Neutrophil (primary cell): ENCODE data around the gene ISM1.

Source experiments
- H3K27ac ChIP-seq: fragments of 200-600 bp; sonication (generic); 2 replicates; pipeline ENCODE4 v1.5.1; 2016; ENCODE audit warnings: mild to moderate bottlenecking, moderate library complexity
- H3K27me3 ChIP-seq: fragments of 200-600 bp; sonication (generic); 2 replicates; pipeline ENCODE4 v1.6.0; 2016; ENCODE audit warnings: mild to moderate bottlenecking
- H3K36me3 ChIP-seq: fragments of 200-600 bp; sonication (generic); 2 replicates; pipeline ENCODE4 v1.5.1; 2017
- H3K4me1 ChIP-seq, 2 experiments: fragments of 200-600 bp in 1 of 2; sonication (generic) in 1 of 2; 1 replicate in 1 of 2; 2 replicates in 1 of 2; pipeline versions ENCODE4 v1.5.1 to v1.6.1; 2013 to 2016; ENCODE audit warnings: low read depth in 1 of 2, low read length in 1 of 2, mild to moderate bottlenecking in 1 of 2, moderate library complexity in 1 of 2; ENCODE audit not compliant: control insufficient read depth in 1 of 2, insufficient read depth in 1 of 2
- H3K4me3 ChIP-seq, 2 experiments: fragments of 200-600 bp in 1 of 2; sonication (generic) in 1 of 2; 1 replicate in 1 of 2; 2 replicates in 1 of 2; pipeline ENCODE4 v1.5.1; 2013 to 2016; ENCODE audit warnings: low read depth in 1 of 2, low read length in 1 of 2, mild to moderate bottlenecking in 1 of 2, moderate library complexity in 1 of 2
- H3K9me3 ChIP-seq: fragments of 200-600 bp; sonication (generic); 2 replicates; pipeline ENCODE4 v1.5.1; 2016
- TF ChIP-seq, protein P1 (sequence below): fragments of 200-600 bp; sonication (generic); IDR thresholded peaks from 2 replicates; pipeline ENCODE4 v1.5.1; 2016; ENCODE audit warnings: antibody characterized with exemption

ISM1 gene

DNA sequence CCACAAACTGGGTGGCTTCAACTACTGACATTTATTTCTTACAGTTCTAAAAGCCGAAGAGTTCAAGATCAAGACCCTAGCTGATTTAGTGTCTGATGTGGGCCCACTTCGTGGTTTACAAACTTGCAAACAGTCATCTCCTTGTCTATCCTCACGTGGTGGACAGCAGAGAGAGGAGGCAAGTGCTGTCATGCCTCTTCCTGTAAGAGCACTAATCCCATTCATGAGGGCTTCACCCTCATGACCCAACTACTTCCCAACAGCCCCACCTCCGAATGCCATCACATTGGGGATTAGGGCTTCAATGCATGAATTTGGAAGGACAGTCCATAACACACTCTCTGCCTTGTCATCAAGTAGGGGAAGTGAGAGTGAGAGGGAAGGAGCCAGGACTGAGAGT, 15.6 kb upstream of the ISM1 start:
- Histone ChIP-seq H3K9me3 (no peaks in the 10 kb centered on the region), H3K4me1 (no peaks in the 10 kb centered on the region), H3K36me3 (no peaks in the 10 kb centered on the region), H3K27ac (no peak overlapping the region), H3K4me3 (no peak overlapping the region), H3K27me3 (no peaks in the 10 kb centered on the region)
- TF ChIP-seq, protein P1, sequence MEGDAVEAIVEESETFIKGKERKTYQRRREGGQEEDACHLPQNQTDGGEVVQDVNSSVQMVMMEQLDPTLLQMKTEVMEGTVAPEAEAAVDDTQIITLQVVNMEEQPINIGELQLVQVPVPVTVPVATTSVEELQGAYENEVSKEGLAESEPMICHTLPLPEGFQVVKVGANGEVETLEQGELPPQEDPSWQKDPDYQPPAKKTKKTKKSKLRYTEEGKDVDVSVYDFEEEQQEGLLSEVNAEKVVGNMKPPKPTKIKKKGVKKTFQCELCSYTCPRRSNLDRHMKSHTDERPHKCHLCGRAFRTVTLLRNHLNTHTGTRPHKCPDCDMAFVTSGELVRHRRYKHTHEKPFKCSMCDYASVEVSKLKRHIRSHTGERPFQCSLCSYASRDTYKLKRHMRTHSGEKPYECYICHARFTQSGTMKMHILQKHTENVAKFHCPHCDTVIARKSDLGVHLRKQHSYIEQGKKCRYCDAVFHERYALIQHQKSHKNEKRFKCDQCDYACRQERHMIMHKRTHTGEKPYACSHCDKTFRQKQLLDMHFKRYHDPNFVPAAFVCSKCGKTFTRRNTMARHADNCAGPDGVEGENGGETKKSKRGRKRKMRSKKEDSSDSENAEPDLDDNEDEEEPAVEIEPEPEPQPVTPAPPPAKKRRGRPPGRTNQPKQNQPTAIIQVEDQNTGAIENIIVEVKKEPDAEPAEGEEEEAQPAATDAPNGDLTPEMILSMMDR: no peak

DNA sequence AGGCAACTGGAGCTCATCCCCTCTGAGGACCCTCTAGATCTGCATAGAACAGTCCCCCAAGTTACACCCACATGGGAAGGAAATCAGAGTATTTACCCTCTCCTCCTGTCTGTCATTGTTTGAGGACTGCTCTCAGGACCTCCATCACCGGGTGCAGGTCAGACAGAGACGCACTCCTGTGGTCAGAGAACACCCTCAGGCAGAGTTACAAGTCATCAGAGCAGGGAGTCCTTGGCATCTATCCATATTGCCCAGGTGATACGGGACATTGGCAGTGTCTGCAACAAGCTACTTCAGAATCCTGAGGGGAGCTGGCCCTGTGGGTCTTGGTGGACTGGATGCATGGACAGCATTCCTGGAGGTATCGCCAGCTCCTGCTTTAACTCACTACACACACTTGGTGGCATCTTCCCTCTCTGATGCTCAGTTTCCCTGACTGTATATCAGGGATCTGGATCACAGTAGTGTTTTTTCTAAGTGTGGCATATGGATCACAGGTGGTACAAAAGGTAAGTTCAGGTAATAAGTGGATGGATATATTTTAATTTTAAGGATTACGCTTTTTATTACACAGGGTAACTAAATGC, 15.1 kb upstream of the ISM1 start:
- no peaks in the 10 kb centered on the region for H3K36me3 ChIP-seq
- H3K9me3 ChIP-seq: no peaks in the 10 kb centered on the region
- no peaks in the 10 kb centered on the region for H3K4me1 ChIP-seq
- no peak overlapping the region for H3K4me3 ChIP-seq
- no peaks in the 10 kb centered on the region for H3K27me3 ChIP-seq
- TF ChIP-seq, protein P1: no peak
- H3K27ac ChIP-seq: no peak overlapping the region

DNA sequence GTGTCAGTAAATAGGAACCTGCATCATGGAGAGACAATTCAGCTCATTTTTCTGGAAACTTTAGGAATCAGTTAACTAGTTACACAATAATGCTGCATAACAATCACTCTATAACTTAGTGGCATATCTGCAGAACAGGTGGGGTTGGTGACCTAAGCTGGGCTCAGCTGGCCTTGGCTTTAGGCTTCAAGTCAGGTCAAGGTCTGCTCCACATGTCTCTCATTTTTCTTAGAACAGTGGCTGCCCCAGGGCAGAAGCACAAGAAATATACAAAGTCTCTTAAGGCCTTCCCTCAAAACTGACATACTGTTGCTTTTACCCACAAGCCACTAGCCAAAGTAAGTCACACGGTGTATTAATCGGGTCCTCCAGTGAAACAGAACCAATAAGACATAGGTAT, 14.1 kb upstream of the ISM1 start:
- Histone ChIP-seq H3K27me3 (no peaks in the 10 kb centered on the region), H3K36me3 (no peaks in the 10 kb centered on the region), H3K4me1 (no peaks in the 10 kb centered on the region), H3K9me3 (no peaks in the 10 kb centered on the region), H3K27ac (no peak overlapping the region), H3K4me3 (no peak overlapping the region)
- TF ChIP-seq, protein P1: no peak

DNA sequence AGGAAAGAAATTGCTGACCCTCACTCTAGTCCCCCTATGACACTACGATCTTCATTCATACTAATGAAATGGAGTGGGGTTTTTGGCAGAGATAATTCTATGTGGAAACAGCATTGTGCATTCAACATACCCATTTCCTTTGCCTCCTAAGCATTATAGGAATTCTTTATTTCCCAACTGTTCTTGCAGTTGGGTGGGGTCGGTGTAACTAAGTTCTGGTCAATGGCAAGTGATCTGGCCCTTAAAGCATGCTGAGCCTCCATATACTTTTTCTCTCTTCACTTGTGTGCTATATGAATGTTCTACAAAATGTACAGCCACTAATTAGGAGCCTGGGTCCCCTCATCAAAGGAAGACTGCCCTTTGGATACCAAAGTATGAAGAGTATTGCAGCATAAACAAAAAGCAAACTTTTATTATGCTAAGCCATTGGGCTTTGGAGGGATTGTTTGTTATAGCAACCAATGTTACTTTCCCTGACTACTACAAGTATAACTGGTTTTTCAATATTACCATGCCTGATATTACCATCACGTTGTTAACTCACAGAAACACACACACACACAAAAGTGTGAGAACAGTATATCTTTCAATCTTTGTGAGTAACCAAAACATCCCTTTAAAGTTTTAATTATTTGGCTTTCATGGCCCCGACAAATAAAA, 9.0 kb upstream of the ISM1 start:
- Histone ChIP-seq H3K9me3 (no peaks in the 10 kb centered on the region), H3K4me1 (no peaks in the 10 kb centered on the region), H3K36me3 (no peaks in the 10 kb centered on the region), H3K27me3 (peaks cover 41% of the 10 kb centered on the region), H3K27ac (no peak overlapping the region), H3K4me3 (no peak overlapping the region)
- TF ChIP-seq, protein P1: no peak

DNA sequence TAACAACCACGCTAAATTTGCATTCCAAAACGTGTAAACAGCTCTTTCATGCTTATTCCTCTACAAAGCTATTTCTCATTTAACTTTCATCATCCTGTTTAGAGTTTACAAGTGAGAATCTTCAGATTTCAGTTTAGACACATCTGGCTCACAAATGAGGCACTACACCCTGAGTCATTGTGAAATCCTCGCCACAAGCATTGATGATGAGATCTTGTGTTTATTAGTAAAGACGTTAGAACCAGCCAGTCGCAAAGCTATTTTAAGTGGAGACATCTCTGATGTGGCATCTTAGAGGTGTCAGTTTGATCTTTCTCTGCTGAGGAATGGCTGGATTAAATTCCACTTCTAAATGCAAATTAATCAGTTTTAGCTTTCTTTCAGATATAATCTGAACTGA, 8.3 kb upstream of the ISM1 start:
- TF ChIP-seq, protein P1: no peak
- Histone ChIP-seq H3K27ac (no peak overlapping the region), H3K36me3 (no peaks in the 10 kb centered on the region), H3K27me3 (peaks cover 48% of the 10 kb centered on the region), H3K4me3 (no peak overlapping the region), H3K4me1 (no peaks in the 10 kb centered on the region), H3K9me3 (no peaks in the 10 kb centered on the region)
